GM08714 (cell line): ENCODE measurements around the gene CYSRT1.
A peak's percentile ranks its signal among the peaks of the same experiment; 100 is the strongest.
"Not testable (repeated sequence)": the region's sequence is repeated elsewhere in the genome, so short reads cannot be mapped to it uniquely, and the experiment has no call there.

ENCODE experiments used
- H3K4me3 ChIP-seq: fragments of 200-500 bp; sonication (Bioruptor generic); 2 replicates; pipeline ENCODE4 v1.5.1; 2014; ENCODE audit warnings: mild to moderate bottlenecking, low read length, inconsistent platforms
- ZNF274 ChIP-seq: IDR thresholded peaks from 2 replicates; pipeline ENCODE4 v1.6.1; 2012; ENCODE audit warnings: mild to moderate bottlenecking, low read depth, low read length

The CYSRT1 gene

DNA sequence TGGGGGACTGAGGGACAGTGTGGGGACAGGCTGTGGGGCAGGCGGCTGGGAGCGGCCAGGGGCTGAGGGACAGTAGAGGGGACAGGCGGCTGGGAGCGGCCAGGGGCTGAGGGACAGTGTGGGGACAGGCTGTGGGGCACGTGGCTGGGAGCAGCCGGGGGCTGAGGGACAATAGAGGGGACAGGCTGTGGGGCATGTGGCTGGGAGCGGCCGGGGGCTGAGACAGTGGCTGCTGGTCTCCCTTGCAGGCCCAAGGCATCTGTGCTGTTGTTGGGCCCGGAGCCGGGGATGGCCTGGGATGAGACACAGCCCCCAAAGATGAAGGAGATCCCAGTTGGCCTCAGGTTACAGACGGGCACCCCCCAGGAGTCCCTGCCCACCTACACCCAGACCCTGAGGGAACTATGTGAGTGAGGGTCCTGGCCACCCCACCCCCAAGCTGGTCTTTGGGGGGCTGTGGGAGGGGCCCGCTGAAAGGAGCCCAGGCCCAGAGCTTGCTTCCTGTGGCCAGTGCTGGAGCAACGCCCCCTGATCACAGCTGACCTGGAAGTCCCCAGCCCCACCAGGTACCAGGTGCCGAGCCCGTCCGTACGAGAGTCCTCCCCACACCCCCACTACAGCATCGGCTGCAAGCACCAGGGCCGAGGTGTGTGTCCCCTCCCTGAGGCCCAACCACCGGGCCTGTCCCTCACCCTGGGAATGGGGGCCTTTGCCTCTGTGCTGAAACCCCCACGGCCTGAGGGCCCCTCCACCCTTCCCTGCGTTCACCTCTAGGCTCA, 26.7 kb downstream of the CYSRT1 start:
- no peak for TF ChIP-seq ZNF274
- H3K4me3 ChIP-seq = no peak overlapping the region

DNA sequence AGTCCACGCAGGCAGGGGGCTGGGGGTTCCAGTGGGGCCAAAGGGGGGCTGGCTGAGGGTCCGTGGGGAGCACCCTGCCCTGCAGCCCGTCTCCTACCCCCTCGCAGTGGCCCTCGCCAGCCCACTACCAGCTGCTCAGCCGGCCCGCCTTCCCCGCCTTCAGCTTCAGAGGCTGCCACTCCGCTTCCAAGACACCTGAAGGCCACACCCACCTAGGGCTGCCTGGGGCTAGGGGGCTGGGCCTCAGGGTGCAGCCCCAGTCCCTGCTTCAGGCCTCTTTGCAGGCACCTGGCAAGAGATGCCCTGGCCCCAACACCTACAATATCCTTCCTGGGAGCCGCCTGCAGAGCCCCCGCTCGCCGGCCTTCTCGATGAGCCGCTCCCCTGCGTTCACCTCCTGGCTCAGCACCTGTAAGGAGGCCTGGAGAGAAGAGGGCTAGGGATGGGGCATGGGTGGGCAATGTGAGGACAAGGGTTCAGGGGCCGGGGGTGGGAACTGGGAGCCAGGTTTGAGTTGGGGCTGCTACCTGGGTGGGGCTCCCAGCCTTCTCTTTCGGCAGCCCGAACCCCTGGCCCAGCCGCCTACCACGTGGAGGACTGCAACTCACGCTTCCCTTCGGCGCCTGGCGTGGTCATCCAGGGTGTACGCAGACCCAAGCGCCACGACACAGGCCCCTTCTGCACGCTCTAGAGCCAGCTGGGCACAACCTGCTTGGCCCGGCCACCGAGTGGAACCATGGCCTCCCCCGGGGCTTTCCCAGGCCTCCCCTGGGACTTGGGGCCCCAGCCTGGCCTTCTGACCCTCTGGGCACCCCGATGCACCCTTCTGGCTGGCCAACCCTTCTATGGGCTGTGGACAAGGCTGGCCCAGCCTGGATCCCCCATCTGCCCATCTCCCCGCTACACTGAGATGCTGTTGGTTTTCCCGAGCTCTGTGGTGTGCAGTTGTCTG, 27.9 kb downstream of the CYSRT1 start:
- no peak overlapping the region for H3K4me3 ChIP-seq
- TF ChIP-seq ZNF274 = no peak

- no peak for TF ChIP-seq ZNF274
- H3K4me3 ChIP-seq = peak overlapping the region; percentile 80; the same call in 1 of the 2 replicates
Observed at GRCh38 chr9:137253717-137254623, 29.0 kb downstream of the CYSRT1 start.

DNA sequence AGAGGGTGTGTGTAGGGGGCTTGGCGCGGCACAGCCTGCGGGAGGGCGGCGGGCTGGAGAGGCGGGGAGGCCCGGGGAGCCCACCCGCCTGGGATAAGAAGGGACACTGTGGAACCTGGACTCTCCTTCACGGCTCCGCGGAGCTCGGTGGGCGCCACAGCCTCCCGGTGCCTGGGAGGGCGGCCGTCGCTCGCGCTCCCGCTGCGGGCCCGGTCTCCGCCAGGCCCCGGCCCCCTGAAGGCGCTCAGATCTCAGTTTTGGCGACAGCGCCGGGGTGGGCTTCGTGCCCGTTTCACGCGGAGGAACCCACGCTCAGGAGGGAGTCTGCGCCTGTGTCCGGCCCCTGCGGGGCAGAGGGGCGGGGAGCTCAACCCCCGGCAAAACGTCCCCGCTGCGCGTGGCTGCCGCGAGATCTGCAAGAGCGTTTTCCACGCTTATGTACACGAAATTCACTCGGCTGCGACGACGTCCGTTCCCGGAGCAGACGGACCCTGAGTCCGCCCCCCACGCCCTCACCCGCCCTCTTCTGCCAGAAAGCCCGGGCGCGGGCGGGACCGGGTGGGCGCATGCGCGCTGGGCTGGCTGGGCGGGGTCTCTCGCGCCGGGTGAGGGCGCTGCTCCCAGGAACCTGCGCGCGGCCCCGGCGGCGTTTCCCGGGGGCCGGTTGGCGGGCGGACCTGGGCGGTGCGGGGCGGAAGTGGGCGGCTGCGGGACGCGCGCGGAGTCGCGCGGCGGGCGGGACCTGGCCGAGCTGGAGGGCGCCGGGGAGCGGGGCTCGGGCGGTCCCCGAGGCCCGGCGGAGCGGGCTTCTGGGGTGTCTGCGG, 29.9 kb downstream of the CYSRT1 start, which contains the start of gene NELFB:
Gene NELFB (plus strand): TSS at position 704 of the 824 bp plus-strand sequence.
- peak within 1 kb of the TSS; percentile 80 for H3K4me3 ChIP-seq
- no peak for TF ChIP-seq ZNF274

GRCh38 chr9:137255448-137256114, 30.6 kb downstream of the CYSRT1 start:
- H3K4me3 ChIP-seq = peak overlapping the region; percentile 80
- no peak for TF ChIP-seq ZNF274

DNA sequence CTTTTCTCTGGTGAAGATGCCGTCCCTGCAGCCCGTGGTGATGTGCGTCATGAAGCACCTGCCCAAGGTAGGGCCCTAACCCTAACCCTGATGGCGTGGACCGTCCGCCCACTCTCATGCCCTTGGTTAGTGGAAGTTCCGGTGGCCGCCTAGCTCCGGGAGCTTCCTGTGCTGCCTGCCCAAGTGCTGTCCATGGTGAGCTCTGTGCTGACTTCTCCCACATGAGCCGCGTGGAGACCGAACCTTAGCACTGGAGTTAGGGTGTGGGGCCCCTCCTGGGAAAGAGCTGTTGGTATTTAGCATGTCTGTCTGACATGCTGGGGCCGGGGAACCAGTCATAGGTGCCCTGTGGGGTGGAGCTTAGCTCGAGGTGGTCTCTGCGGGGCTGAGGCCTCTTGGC, 31.4 kb downstream of the CYSRT1 start:
- peak overlapping the region; percentile 80; the same call in 1 of the 2 replicates for H3K4me3 ChIP-seq
- TF ChIP-seq ZNF274 = no peak

DNA sequence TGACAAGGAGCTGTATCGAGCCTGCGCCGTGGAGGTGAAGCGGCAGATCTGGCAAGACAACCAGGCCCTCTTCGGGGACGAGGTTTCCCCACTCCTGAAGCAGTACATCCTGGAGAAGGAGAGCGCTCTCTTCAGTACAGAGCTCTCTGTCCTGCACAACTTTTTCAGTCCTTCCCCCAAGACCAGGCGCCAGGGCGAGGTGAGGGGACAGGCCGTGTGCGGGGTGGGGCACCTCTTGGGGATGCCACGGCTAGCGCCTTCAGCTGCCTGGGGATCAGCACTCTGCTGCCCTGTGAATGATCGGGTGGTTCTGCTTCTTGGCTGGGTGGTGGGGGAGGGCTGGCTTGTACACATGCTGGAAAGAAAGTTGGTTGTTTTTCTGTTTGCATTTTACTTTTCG, 31.9 kb downstream of the CYSRT1 start:
- no peak for TF ChIP-seq ZNF274
- no peak overlapping the region for H3K4me3 ChIP-seq

DNA sequence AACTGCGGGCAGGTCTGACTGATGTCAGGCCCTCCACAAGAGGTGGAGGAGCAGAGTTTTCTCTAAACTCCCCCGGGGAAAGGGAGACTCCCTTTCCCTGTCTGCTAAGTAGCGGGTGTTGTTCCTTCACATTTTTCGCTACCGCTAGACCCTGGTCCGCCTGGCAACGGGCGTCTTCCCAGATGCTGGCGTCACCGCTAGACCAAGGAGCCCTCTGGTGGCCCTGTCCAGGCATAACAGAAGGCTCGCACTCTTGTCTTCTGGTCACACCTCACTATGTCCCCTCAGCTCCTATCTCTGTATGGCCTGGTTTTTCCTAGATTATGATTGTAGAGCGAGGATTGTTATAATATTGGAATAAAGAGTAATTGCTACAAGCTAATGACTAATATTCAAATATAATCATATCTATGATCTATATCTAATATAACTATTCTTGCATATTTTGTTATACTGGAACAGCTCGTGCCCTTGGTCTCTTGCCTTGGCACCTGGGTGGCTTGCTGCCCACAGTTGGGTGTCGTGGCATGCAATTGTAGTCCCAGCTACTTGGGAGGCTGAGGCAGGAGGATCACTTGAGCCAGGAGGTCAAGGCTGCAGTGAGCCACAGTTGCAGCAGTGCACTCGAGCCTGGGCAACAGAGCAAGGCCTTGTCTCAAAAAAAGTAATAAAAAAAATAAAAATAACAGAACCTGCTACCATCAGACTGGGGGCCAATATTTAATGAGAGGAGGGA, 37.4 kb downstream of the CYSRT1 start:
- not testable (repeated sequence) for H3K4me3 ChIP-seq

- no peak for TF ChIP-seq ZNF274
- no peak overlapping the region for H3K4me3 ChIP-seq
Observed at GRCh38 chr9:137262909-137263285, 37.9 kb downstream of the CYSRT1 start.

GRCh38 chr9:137263506-137263905, 38.5 kb downstream of the CYSRT1 start:
- H3K4me3 ChIP-seq = no peak overlapping the region
- TF ChIP-seq ZNF274 = no peak

DNA sequence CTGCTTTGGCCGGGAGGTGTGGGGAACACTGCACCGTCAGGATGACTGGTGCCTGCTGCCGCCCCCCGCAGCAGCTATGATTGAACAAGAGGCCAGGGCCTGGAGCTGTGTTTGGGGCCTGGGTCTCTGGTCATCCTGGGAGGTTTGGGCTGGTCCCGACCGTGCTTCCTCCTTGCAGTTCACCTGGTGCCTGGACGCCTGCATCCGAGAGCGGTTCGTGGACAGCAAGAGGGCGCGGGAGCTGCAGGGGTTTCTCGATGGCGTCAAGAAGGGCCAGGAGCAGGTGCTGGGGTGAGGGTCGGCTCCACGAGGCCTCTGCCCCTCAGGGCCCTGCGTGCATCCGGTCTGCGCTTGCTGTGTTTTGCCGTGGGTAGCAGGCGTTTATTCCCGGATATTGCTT, 39.1 kb downstream of the CYSRT1 start:
- H3K4me3 ChIP-seq = no peak overlapping the region
- TF ChIP-seq ZNF274 = no peak

DNA sequence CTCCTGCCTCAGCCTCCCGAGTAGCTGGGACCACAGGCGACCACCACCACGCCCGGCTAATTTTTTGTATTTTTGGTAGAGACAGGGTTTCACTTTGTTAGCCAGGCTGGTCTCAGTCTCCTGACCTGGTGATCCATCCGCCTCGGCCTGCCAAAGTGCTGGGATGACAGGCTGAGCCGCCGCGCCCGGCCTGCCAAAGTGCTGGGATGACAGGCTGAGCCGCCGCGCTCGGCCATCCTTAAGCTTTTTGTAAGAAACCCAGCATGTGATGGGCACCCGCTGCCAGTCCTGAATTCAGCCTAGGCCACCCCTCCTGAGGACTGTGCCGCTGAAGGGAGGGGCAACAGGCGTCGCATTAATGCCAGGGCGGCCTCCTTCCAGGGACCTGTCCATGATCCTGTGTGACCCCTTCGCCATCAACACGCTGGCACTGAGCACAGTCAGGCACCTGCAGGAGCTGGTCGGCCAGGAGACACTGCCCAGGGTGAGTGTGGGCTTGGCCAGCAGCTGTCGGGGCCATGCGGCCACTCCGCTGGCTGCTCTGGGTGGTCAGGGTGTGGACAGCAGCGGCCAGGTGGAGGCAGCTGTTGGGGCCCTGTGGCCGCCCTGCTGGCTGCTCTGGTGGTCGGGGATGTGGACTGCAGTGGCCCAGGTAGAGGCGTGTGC, 40.7 kb downstream of the CYSRT1 start:
- no peak overlapping the region for H3K4me3 ChIP-seq
- TF ChIP-seq ZNF274 = no peak
